Neural cell (in vitro differentiated cells): Measurements from ENCODE around the gene NPDC1. TPM values are rescaled to one million over a fixed set of nuclear protein-coding genes. Genes with fewer than 3 reads are reported as not detected.
A peak's percentile ranks its signal among the peaks of the same experiment; 100 is the strongest.

Experiments
- H2AFZ ChIP-seq: fragments of 200-600, 300-800 bp; sonication (generic), shearing (Covaris generic); 2 replicates; pipeline ENCODE4 v1.6.0; 2014; ENCODE audit warnings: low read depth, mild to moderate bottlenecking, antibody characterized with exemption, low read length, moderate library complexity
- H3F3A ChIP-seq: fragments of 200-600 bp; shearing (Covaris generic); 2 replicates; pipeline ENCODE4 v1.6.1; 2016; ENCODE audit warnings: mild to moderate bottlenecking, moderate library complexity, mixed read lengths, antibody characterized with exemption, low read length; ENCODE audit not compliant: insufficient read depth, poor library complexity, severe bottlenecking
- H3K27ac ChIP-seq: fragments of 200-600, 300-800 bp; sonication (generic), shearing (Covaris generic); 2 replicates; pipeline ENCODE4 v1.5.1; 2014; ENCODE audit warnings: mild to moderate bottlenecking, low read length, moderate library complexity
- H3K27me3 ChIP-seq: fragments of 300-800, 200-600 bp; sonication (generic), shearing (Covaris generic); 2 replicates; pipeline ENCODE4 v1.6.0; 2014; ENCODE audit warnings: mild to moderate bottlenecking, low read depth, low read length, moderate library complexity; ENCODE audit not compliant: insufficient read depth
- H3K36me3 ChIP-seq: fragments of 300-800, 200-600 bp; sonication (generic), shearing (Covaris generic); 2 replicates; pipeline ENCODE4 v1.5.1; 2014; ENCODE audit warnings: mild to moderate bottlenecking, antibody characterized with exemption, low read length, moderate library complexity; ENCODE audit not compliant: insufficient read depth
- H3K4me2 ChIP-seq: fragments of 300-800, 200-600 bp; sonication (generic), shearing (Covaris generic); 2 replicates; pipeline ENCODE4 v1.6.0; 2014; ENCODE audit warnings: mild to moderate bottlenecking, low read length
- H3K4me3 ChIP-seq: fragments of 300-800, 200-600 bp; sonication (generic), shearing (Covaris generic); 2 replicates; pipeline ENCODE4 v1.5.1; 2014; ENCODE audit warnings: mild to moderate bottlenecking, low read length, moderate library complexity
- H3K79me2 ChIP-seq: fragments of 200-600 bp; shearing (Covaris generic); replicated peaks from 2 replicates; pipeline ENCODE4 v1.6.0; 2014; ENCODE audit warnings: mild to moderate bottlenecking, low read length, moderate library complexity; ENCODE audit not compliant: insufficient read depth
- H3K9ac ChIP-seq: fragments of 300-800, 200-600 bp; sonication (generic), shearing (Covaris generic); 2 replicates; pipeline ENCODE4 v1.6.1; 2016; ENCODE audit warnings: mild to moderate bottlenecking, low read length, mixed read lengths
- H3K9me2 ChIP-seq: fragments of 200-600 bp; shearing (Covaris generic); 2 replicates; pipeline ENCODE4 v1.6.1; 2016; ENCODE audit warnings: mild to moderate bottlenecking, low read length, mixed read lengths; ENCODE audit not compliant: insufficient read depth
- H3K9me3 ChIP-seq: fragments of 200-600, 300-800 bp; sonication (generic), shearing (Covaris generic); 2 replicates; pipeline ENCODE4 v1.6.1; 2016; ENCODE audit warnings: mild to moderate bottlenecking, mixed run types, low read length, moderate library complexity, mixed read lengths
- H4K20me1 ChIP-seq: fragments of 200-600 bp; shearing (Covaris generic); 2 replicates; pipeline ENCODE4 v1.6.1; 2016; ENCODE audit warnings: mild to moderate bottlenecking, mixed run types; ENCODE audit not compliant: insufficient read depth
- CTCF ChIP-seq: fragments of 450-650 bp; IDR thresholded peaks from 2 replicates; pipeline ENCODE4 v1.5.1; 2014; ENCODE audit warnings: antibody characterized with exemption, mild to moderate bottlenecking, moderate library complexity; ENCODE audit not compliant: poor library complexity, severe bottlenecking
- EP300 ChIP-seq: fragments of 450-650 bp; conservative IDR thresholded peaks from 2 replicates; pipeline ENCODE4 v1.6.1; 2014; ENCODE audit warnings: antibody characterized with exemption, mild to moderate bottlenecking, moderate library complexity; ENCODE audit not compliant: poor library complexity, severe bottlenecking
- EZH2 ChIP-seq: fragments of 200-600, 300-800 bp; shearing (Covaris generic), sonication (generic); IDR thresholded peaks from 2 replicates; pipeline ENCODE4 v1.6.1; 2014; ENCODE audit warnings: antibody characterized with exemption, low read length, borderline replicate concordance, mild to moderate bottlenecking; ENCODE audit not compliant: insufficient read depth, poor library complexity, severe bottlenecking
- MXI1 ChIP-seq: fragments of 450-650 bp; conservative IDR thresholded peaks from 2 replicates; pipeline ENCODE4 v1.6.1; 2014; ENCODE audit warnings: antibody characterized with exemption, mild to moderate bottlenecking; ENCODE audit not compliant: poor library complexity, severe bottlenecking
- POLR2AphosphoS5 ChIP-seq: IDR thresholded peaks from 2 replicates; pipeline ENCODE4 v1.6.1; 2012
- RAD21 ChIP-seq: fragments of 450-650 bp; conservative IDR thresholded peaks from 2 replicates; pipeline ENCODE4 v1.6.1; 2014; ENCODE audit warnings: antibody characterized with exemption, mild to moderate bottlenecking, moderate library complexity
- REST ChIP-seq: IDR thresholded peaks from 2 replicates; pipeline ENCODE4 v1.6.1; 2012; ENCODE audit warnings: borderline replicate concordance
- SMC3 ChIP-seq: fragments of 450-650 bp; conservative IDR thresholded peaks from 2 replicates; pipeline ENCODE4 v1.6.1; 2014; ENCODE audit warnings: antibody characterized with exemption, mild to moderate bottlenecking, moderate library complexity; ENCODE audit not compliant: poor library complexity
- TAF1 ChIP-seq: IDR thresholded peaks from 2 replicates; pipeline ENCODE4 v1.6.1; 2012; ENCODE audit warnings: low read depth
- polyA plus RNA-seq: library from polyadenylated mRNA; depleted of rRNA; stranded (reverse); fragments of >200 nt; gene quantifications from 2 replicates; pipeline ENCODE4 v1.2.3, GENCODE V29; 2014

NPDC1 gene
- polyA plus RNA-seq, 1 donor from 2014 or later: 161 TPM

- TF ChIP-seq MXI1: peak; percentile 98
- TF ChIP-seq SMC3: peak; percentile 43
- peak; percentile 88 for TF ChIP-seq REST
- TF ChIP-seq CTCF: no peak
- no peak for TF ChIP-seq EZH2
- TF ChIP-seq RAD21: no peak
- TF ChIP-seq EP300: peak; percentile 63
- TF ChIP-seq TAF1: peak; percentile 98
- TF ChIP-seq POLR2AphosphoS5: peak; percentile 90
- Histone ChIP-seq H3K9ac (peak within 1 kb of the TSS; percentile 81), H4K20me1 (no peaks in the 10 kb centered on the region), H3F3A (no peaks in the 10 kb centered on the region), H3K27me3 (peaks cover 11% of the 10 kb centered on the region), H3K36me3 (no peaks in the 10 kb centered on the region), H3K27ac (peak within 1 kb of the TSS; percentile 74), H3K4me2 (peak within 1 kb of the TSS; percentile 70), H3K9me2 (no peaks in the 10 kb centered on the region), H3K79me2 (peaks cover 3% of the 10 kb centered on the region), H3K4me3 (peak within 1 kb of the TSS; percentile 79), H2AFZ (peak within 1 kb of the TSS; percentile 29), H3K9me3 (no peaks in the 10 kb centered on the region)
Observed at GRCh38 chr9:137086531-137087408, 40.8 kb upstream of the NPDC1 start, which contains the start of gene MAN1B1. Gene MAN1B1, plus strand, starts transcription at chr9:137086985. Its CDS starts 15 bp downstream, at chr9:137087000.

- Histone ChIP-seq H3K27ac (no peak overlapping the region), H3K36me3 (no peaks in the 10 kb centered on the region), H2AFZ (peak overlapping the region; percentile 29)
Observed at GRCh38 chr9:137085920-137086530, 40.0 kb upstream of the NPDC1 start.

More at GRCh38 chr9:137085920-137086530, 40.0 kb upstream of the NPDC1 start:
- Histone ChIP-seq H3K4me2 (peak overlapping the region; percentile 65), H3K27me3 (peaks cover 18% of the 10 kb centered on the region), H3K79me2 (peaks cover 3% of the 10 kb centered on the region), H3K4me3 (peak overlapping the region; percentile 79), H3K9ac (peak overlapping the region; percentile 74), H3K9me3 (no peaks in the 10 kb centered on the region), H4K20me1 (no peaks in the 10 kb centered on the region), H3K9me2 (no peaks in the 10 kb centered on the region), H3F3A (no peaks in the 10 kb centered on the region)
- TF ChIP-seq TAF1 (no peak), POLR2AphosphoS5 (no peak), MXI1 (no peak), EZH2 (no peak), EP300 (no peak), REST (no peak), RAD21 (no peak), SMC3 (no peak), CTCF (no peak)
